Fibroblast of the aortic adventitia (primary cell): Measurements from ENCODE around the gene FOXO4. TPM values are rescaled to one million over a fixed set of nuclear protein-coding genes. Genes with fewer than 3 reads are reported as not detected.
A peak's percentile ranks its signal among the peaks of the same experiment; 100 is the strongest.

Experiments
- DNase-seq: peaks from one replicate; pipeline ENCODE4 v3.0.0-alpha.2; 2010; ENCODE audit warnings: low read depth
- H3K4me3 ChIP-seq: 2 replicates; pipeline ENCODE4 v1.5.1; 2011; ENCODE audit warnings: low read depth, mild to moderate bottlenecking, control low read depth, low read length, moderate library complexity
- CTCF ChIP-seq: IDR thresholded peaks from 2 replicates; pipeline ENCODE4 v1.5.1; 2011; ENCODE audit warnings: mild to moderate bottlenecking, low read length, control low read depth, inconsistent platforms; ENCODE audit not compliant: insufficient read depth
- total RNA-seq: library from RNA; depleted of rRNA; stranded (reverse); fragments of >200 nt; gene quantifications from 2 replicates; pipeline ENCODE4 v1.2.3, GENCODE V29; 2012; ENCODE audit warnings: low replicate concordance

Gene FOXO4
- total RNA-seq, 1 donor = 4.2 TPM

GRCh38 chrX:71067089-71067488, 28.6 kb upstream of the FOXO4 start:
- no peak for DNase-seq
- no peak for TF ChIP-seq CTCF
- peak overlapping the region; percentile 73 for H3K4me3 ChIP-seq

DNA sequence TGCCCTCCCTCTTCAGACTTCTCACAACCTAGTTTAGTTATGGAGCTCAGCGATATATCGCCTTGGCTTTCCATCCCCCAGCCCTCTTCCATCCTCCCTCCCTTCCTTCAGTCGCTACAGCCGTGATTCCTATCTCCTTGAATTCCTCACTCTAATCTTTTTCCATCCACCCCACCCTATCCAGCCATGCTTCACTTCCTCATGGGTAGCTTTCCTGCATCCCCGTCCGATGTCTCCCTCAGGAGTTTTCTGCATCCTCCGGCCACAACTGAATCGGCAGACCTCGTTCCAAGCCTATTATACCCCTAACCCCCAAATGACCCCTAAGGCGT, 28.0 kb upstream of the FOXO4 start:
- peak overlapping the region; percentile 73 for H3K4me3 ChIP-seq
- DNase-seq = no peak
- no peak for TF ChIP-seq CTCF

DNA sequence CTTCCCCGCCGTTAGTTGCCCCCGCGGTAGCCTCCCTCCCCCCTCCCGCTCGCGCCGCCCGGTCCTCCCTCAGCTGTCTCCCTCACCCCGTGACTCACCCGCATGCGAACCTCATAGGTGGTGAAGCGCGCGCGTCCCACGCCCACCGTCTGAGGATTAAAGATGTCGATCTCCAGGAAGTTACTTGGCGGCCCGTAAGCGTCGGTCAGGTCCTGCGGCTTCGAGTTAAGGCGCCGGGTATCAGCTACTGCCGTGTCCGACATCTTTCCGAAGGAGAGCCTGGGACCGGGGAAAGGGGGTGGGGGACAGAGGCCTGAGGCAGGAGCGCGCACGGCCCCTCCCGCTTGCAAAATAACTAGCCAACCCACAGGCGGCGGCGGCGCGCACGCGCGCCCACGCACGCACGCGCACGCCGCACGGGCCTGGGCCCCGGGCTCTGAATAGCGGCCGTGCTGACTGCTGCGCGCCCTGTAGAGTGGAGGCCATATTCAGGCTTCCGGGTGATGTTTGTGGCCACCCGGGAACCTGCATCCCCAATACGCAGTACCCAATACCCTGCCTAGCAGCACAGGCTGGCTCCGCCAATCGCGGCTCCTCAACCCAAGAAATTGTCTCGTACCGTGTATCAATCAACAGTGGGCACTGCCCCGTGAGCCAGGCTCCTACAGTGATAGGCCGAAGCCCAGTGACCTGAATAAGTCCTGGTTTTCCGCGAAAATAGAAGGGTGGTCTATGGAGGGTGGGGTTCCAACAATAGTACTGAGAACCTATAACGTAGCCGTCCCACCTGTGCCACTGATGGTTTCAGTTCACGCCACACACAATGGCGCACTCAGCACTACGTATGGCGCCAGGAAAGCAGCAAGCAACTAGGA, 27.4 kb upstream of the FOXO4 start, which contains the start of gene SNX12:
Gene SNX12 (minus strand): TSS at position 291 of the 875 bp plus-strand sequence. CDS start 28 bp downstream, at position 263.
- DNase-seq = peak; percentile 94
- no peak for TF ChIP-seq CTCF
- peak within 1 kb of the TSS; percentile 73 for H3K4me3 ChIP-seq

DNA sequence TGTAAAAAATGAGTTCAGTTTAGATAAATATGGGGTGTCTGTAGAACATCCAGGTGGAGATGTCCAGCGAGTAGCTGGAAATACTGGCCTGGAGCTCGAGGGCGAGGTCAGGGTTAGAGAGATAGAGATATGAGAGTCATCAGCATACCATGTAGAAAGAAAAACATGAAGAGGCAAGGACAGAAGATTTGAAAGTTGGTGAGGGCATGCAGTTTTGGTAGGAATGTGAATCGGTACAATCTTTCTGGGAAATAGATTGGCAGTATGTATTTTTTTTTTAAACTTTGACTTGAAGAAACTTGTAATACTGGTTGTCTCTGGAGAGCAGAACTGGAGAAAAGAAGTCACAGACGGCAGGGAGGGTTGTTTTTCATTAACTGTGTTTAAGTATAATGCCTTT, 25.1 kb upstream of the FOXO4 start:
- no peak for TF ChIP-seq CTCF
- no peak for DNase-seq
- H3K4me3 ChIP-seq = no peak overlapping the region

GRCh38 chrX:71081330-71082123, 14.1 kb upstream of the FOXO4 start:
- TF ChIP-seq CTCF = no peak
- no peak overlapping the region for H3K4me3 ChIP-seq
- peak; percentile 62 for DNase-seq

GRCh38 chrX:71082124-71082647, 13.5 kb upstream of the FOXO4 start:
- no peak overlapping the region for H3K4me3 ChIP-seq
- no peak for TF ChIP-seq CTCF
- DNase-seq = no peak
